ACC112 (cell line): ENCODE results near the gene FAM234A.

Experiments
- H2AFZ ChIP-seq: fragments of 200-600 bp; sonication (generic); one replicate; pipeline ENCODE4 v1.6.0; 2017; ENCODE audit warnings: antibody characterized with exemption, low read length; ENCODE audit not compliant: unreplicated experiment
- H3K27ac ChIP-seq: fragments of 200-600 bp; sonication (generic); 2 replicates; pipeline ENCODE4 v1.5.1; 2014; ENCODE audit warnings: low read depth, mild to moderate bottlenecking, antibody characterized with exemption, low read length, moderate library complexity
- H3K27me3 ChIP-seq: fragments of 200-600 bp; sonication (generic); 2 replicates; pipeline ENCODE4 v1.6.1; 2014; ENCODE audit warnings: mild to moderate bottlenecking, antibody characterized with exemption, low read length, moderate library complexity, mixed read lengths; ENCODE audit not compliant: insufficient read depth
- H3K36me3 ChIP-seq: fragments of 200-600 bp; sonication (generic); 2 replicates; pipeline ENCODE4 v1.6.1; 2016; ENCODE audit warnings: mild to moderate bottlenecking, antibody characterized with exemption, low read length, moderate library complexity, mixed read lengths; ENCODE audit not compliant: insufficient read depth
- H3K4me1 ChIP-seq: fragments of 200-600 bp; sonication (generic); one replicate; pipeline ENCODE4 v1.6.1; 2016; ENCODE audit warnings: low read length, mixed read lengths; ENCODE audit not compliant: insufficient read depth, unreplicated experiment, control insufficient read depth
- H3K4me3 ChIP-seq: fragments of 200-600 bp; sonication (generic); 2 replicates; pipeline ENCODE4 v1.5.1; 2014; ENCODE audit warnings: mild to moderate bottlenecking, low read depth, low read length
- H3K79me2 ChIP-seq: fragments of 200-600 bp; sonication (generic); one replicate; pipeline ENCODE4 v1.6.0; 2016; ENCODE audit warnings: low read length; ENCODE audit not compliant: control insufficient read depth, unreplicated experiment, insufficient read depth

FAM234A gene

GRCh38 chr16:303760-304505, 69.3 kb downstream of the FAM234A start:
- Histone ChIP-seq H3K27ac (no peak overlapping the region), H3K4me1 (no peaks in the 10 kb centered on the region), H3K4me3 (no peak overlapping the region), H2AFZ (no peak overlapping the region), H3K27me3 (no peaks in the 10 kb centered on the region), H3K79me2 (no peaks in the 10 kb centered on the region), H3K36me3 (no peaks in the 10 kb centered on the region; the same call in 1 of the 2 replicates)

DNA sequence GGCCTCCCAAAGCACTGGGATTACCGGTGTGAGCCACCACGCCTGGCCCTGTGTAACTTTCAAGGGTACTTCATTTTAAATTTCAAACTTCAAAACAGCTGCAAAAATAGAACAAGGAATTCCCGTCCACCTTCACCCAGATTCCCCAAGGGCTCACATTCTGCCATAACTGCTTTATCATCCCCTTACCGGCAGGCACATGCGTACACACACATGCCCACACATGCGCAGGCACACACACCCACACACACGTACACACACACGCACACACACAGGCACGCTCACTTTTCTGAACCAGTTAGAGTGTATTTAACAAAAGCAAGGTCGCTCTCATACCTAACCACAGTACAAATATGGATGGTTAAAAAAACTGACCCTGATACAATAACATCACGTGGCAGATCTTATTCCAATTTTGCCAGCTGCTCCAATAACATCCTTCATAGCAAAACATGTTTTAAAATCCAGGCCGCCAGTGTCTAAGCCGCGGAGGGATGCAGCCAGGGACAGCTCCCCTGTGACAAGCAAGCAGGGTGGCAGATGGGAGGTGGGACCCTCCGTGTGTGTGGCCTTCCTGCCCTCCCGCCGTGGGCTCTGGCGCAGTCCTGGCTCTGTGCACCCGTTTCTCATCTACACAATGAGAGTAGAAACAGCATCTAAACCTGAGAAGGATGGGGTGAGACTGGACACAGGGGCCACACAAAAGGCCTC, 71.5 kb downstream of the FAM234A start:
- Histone ChIP-seq H3K27me3 (no peaks in the 10 kb centered on the region), H3K27ac (no peak overlapping the region), H3K36me3 (no peaks in the 10 kb centered on the region; the same call in 1 of the 2 replicates), H3K4me1 (no peaks in the 10 kb centered on the region), H2AFZ (no peak overlapping the region), H3K79me2 (no peaks in the 10 kb centered on the region), H3K4me3 (no peak overlapping the region)

DNA sequence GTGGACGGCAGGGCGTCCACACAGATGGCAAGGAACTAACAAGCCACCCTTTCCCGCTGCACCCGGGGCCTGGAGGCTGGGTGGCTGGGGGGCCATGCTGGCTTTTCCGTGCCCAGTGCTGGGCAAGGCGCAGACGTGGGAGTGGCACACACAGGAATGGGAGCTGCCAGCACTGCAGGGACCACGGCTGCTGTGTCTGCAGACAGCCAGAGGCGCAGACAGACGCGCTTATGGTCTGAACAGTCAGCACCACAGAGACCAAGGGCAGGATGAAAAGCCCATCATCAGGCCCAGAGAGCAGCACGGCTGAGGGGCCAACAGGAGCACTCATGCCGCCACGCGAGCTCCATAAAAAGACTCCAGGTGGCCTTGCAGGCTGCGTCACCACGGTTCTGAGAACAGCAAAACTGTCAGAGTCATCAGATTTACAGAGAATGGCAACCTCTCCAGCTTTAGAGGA, 72.3 kb downstream of the FAM234A start:
- Histone ChIP-seq H3K4me3 (no peak overlapping the region), H2AFZ (no peak overlapping the region), H3K27ac (no peak overlapping the region), H3K27me3 (no peaks in the 10 kb centered on the region), H3K4me1 (no peaks in the 10 kb centered on the region), H3K36me3 (no peaks in the 10 kb centered on the region; the same call in 1 of the 2 replicates), H3K79me2 (no peaks in the 10 kb centered on the region)

DNA sequence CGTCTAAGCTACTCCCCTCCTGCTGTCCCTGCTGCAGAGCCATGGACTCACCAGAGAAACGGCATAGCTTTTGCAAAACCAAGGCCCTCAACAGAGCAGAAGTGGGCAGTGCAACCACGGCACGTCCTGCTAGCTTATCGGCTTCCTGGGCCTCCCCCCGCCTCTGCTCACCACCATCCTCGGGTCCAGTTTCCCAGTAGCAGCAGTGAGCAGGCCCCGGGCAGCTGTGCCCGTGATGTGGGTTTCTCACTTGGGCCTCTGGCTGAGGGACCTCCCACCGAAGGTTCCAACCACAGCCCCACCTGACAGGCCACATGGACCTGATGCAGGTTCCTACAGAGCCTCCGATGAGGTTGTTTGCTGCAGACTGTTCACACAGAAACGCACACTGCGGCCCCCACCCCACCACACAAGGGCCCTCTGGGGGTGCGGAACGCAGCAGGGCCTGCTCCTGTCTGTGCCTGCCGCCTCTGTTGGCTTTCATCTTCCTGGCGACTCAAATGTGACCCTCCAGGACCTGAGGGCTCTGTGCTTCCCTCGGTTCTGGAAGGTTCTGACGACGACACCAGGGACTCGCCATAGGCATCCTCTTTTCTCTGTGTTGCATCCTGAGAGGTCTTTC, 73.2 kb downstream of the FAM234A start:
- H3K36me3 ChIP-seq, result no peaks in the 10 kb centered on the region; the same call in 1 of the 2 replicates

DNA sequence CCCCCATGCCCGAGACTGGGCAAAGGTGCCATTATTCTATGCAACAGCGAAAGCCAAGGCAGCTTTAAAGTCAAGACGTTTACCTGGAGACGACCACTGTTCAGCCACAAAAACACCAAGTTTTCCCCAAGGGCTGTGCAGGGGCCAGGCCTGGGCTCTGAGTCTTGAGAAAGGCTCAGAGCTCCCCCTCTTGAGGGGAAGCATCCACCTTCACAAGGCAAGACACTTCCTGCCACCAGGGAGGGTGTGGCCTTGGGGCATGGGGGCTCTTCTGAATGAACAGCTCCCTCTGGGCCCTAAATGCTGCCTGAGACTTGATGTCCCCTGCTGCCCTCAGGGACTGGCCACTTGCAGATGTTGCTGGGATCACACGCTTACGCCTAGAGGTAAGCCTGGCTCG, 74.9 kb downstream of the FAM234A start:
- H2AFZ ChIP-seq, result no peak overlapping the region
- no peaks in the 10 kb centered on the region for H3K79me2 ChIP-seq
- no peak overlapping the region for H3K27ac ChIP-seq
- H3K4me3 ChIP-seq, result no peak overlapping the region
- no peaks in the 10 kb centered on the region; the same call in 1 of the 2 replicates for H3K36me3 ChIP-seq
- H3K27me3 ChIP-seq, result no peaks in the 10 kb centered on the region
- no peaks in the 10 kb centered on the region for H3K4me1 ChIP-seq

More for the DNA sequence above, 73.2 kb downstream of the FAM234A start:
- Histone ChIP-seq H3K27me3 (no peaks in the 10 kb centered on the region), H3K27ac (no peak overlapping the region), H3K4me3 (no peak overlapping the region), H3K4me1 (no peaks in the 10 kb centered on the region), H2AFZ (no peak overlapping the region), H3K79me2 (no peaks in the 10 kb centered on the region)

DNA sequence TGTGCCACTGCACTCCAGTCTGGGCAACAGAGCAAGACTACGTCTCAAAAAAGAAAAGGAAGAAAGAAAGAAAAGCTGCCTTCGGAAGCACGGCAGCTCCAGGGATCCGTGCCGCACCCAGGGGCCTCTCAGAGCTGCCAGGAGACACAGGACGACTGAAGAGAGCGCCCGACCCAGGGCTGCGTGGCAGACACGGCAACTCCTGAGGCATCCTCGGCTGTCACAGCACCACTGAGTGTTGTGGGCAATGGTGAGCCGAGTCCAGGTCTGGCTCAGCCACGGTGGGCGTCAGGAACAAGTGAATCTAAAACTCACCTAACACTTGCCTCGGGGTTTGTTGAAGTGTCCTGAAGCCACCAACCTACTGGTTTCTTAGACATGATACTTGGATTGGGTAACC, 77.1 kb downstream of the FAM234A start:
- no peaks in the 10 kb centered on the region for H3K4me1 ChIP-seq
- no peak overlapping the region for H3K4me3 ChIP-seq
- H2AFZ ChIP-seq, result no peak overlapping the region
- H3K27me3 ChIP-seq, result no peaks in the 10 kb centered on the region
- H3K36me3 ChIP-seq, result no peaks in the 10 kb centered on the region
- no peaks in the 10 kb centered on the region for H3K79me2 ChIP-seq
- H3K27ac ChIP-seq, result no peak overlapping the region

DNA sequence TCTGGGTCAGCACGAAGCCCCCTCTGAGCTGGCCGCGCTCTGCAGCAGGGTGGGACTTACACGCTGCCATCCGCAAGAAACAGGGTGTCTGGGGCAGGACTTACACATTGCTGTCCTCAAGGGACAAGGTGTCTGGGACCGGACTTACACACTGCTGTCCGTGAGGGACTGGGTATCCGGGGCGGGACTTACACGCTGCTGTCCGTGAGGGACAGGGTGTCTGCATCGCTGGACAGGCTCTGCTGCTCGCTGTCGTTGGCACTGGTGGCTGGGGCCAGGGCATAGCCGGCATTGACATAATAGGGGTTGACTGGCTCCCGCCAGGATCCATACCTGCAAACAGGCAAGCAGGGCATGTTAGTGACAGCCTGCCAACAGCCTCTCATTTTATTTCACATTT, 79.7 kb downstream of the FAM234A start:
- no peaks in the 10 kb centered on the region for H3K36me3 ChIP-seq
- no peak overlapping the region for H3K27ac ChIP-seq
- no peaks in the 10 kb centered on the region for H3K27me3 ChIP-seq
- no peak overlapping the region for H3K4me3 ChIP-seq
- no peak overlapping the region for H2AFZ ChIP-seq
- peaks cover 3% of the 10 kb centered on the region for H3K79me2 ChIP-seq
- H3K4me1 ChIP-seq, result no peaks in the 10 kb centered on the region

GRCh38 chr16:314795-315299, 80.2 kb downstream of the FAM234A start:
- Histone ChIP-seq H3K4me3 (no peak overlapping the region), H3K4me1 (no peaks in the 10 kb centered on the region), H2AFZ (no peak overlapping the region), H3K79me2 (peaks cover 7% of the 10 kb centered on the region), H3K27me3 (no peaks in the 10 kb centered on the region), H3K27ac (no peak overlapping the region), H3K36me3 (no peaks in the 10 kb centered on the region)
